Subcutaneous adipose tissue (tissue), 4 donors: Measurements from ENCODE around the gene RGS8. TPM values are rescaled to one million over a fixed set of nuclear protein-coding genes. Genes with fewer than 3 reads are reported as not detected.

Experiments used
- total RNA-seq, 4 donors: library from RNA; depleted of rRNA; stranded (reverse); fragments of >200 nt; gene quantifications; one replicate each; pipeline ENCODE4 v1.1.0, GENCODE V29; 2016
- TF ChIP-seq, protein P1 (sequence below): fragments of 450-650 bp; IDR thresholded peaks from one replicate; pipeline ENCODE4 v1.5.1; 2016; ENCODE audit warnings: low read depth, mild to moderate bottlenecking, control low read depth, antibody characterized with exemption, moderate library complexity

Gene RGS8
- total RNA-seq, 4 donors from 2014 or later = not detected

DNA sequence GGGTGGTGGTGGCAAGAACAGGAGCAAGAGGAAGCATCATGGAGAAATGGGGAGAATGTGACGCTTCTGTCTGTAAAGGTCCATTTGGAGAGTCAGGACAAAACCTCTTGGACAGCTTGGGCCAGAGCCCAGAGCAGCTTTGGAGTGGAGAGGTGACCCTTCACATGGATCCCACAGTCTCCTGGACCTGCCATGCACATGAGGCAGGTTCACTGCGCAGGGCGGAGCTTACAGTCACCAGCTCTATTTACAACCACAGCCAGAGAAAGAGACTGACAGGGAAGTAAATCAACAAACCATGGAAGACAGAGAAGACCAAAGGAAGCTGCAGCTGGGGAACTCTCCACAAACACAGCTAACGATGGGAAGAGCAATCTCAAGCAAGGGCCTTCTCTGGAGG, 828 bp upstream of the RGS8 start:
- TF ChIP-seq, protein P1, sequence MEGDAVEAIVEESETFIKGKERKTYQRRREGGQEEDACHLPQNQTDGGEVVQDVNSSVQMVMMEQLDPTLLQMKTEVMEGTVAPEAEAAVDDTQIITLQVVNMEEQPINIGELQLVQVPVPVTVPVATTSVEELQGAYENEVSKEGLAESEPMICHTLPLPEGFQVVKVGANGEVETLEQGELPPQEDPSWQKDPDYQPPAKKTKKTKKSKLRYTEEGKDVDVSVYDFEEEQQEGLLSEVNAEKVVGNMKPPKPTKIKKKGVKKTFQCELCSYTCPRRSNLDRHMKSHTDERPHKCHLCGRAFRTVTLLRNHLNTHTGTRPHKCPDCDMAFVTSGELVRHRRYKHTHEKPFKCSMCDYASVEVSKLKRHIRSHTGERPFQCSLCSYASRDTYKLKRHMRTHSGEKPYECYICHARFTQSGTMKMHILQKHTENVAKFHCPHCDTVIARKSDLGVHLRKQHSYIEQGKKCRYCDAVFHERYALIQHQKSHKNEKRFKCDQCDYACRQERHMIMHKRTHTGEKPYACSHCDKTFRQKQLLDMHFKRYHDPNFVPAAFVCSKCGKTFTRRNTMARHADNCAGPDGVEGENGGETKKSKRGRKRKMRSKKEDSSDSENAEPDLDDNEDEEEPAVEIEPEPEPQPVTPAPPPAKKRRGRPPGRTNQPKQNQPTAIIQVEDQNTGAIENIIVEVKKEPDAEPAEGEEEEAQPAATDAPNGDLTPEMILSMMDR = no peak

DNA sequence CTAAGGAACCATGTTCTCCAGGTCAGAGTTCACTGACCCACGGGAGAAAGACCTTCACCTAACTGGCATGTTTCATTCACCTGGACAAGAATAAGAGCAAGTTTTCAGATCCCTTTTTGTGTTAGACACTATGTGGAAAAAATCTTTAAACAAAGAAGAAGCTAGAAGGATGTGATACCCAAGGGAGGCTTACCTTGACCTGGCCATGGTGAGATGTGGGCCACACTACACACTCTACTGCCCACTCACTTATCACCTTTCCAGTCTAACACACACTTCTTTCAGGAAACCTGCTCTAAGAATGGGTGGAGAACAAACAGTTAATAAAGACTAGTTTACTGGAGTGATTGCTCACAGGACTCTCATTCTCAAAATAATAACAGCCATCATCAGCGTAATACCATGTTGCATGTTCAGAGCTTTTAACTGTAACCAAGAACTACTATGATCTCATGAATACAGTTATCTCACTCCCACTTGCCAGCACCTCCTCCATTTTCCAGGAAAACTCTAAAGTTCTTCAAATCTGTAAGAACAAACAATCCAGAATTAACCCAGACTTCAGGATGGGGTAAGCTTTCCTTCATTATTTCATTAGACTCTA, 1.4 kb downstream of the RGS8 start:
- TF ChIP-seq, protein P1 = no peak

DNA sequence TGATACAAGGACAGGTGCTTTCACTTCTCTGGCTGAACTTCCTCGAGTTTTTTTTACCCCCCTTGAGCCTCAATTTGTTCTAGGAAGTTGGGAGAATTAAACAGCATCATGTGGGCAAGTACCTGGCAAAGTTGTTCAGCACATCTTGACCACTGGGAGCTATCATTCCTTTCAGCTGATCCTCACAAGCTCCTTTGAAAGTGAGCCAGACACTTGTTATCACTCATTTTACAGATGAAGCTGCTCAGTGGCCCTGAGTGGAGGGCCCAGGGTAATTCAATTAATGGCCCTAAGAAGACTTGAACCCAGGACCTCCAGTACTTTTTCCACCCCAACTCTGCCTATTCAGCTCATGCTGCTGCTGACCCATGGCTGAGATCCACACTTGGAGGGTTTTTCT, 2.0 kb downstream of the RGS8 start:
- TF ChIP-seq, protein P1 = no peak

DNA sequence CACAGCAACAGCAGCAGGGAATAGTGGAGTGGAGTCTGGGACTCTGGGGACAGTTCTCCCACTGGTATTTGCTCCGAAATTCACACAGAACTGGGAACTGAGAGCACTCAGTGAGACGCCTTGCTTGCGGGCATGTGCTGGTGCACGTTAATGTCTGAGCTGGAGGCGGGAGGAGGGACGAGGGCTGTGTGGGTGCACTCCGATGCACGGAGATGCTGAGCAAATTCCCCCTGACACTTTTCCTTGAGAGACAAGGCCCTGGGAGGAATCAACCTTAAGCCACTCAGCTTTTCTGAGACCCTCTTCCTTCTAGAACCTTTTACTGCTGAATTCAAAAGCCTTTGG, 2.8 kb downstream of the RGS8 start:
- TF ChIP-seq, protein P1 = no peak

DNA sequence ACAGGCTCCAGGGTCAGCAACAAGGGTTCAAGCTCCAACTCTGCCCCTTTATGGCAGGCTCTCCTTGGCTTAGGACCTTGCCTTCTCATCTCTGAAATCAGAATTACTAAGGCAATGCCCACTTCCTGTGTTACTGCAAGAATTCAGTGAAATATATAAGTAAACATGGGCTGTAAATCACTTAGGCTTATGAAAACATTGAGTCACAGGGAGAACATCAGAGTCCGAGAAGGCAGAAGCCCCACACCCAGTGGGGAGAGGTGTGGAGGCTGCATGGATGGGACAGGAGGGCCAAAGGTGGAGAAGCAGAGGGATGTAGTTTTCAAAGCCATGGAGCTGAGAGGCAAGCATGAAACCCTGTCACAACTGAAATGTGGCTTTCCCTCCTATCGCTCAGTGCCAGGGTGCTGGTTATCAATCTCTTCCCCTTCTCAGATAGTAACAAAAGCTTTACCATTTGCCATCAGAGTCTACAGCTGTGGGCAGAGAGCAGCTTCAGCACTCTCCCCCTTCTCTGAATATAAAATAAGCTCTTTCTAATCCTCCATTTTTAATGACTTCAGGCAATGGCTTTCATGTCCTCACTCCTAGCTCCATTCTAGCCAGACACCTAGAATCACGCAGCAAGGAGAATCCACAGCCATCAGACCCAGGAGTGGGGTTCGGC, 3.4 kb downstream of the RGS8 start:
- TF ChIP-seq, protein P1 = no peak

DNA sequence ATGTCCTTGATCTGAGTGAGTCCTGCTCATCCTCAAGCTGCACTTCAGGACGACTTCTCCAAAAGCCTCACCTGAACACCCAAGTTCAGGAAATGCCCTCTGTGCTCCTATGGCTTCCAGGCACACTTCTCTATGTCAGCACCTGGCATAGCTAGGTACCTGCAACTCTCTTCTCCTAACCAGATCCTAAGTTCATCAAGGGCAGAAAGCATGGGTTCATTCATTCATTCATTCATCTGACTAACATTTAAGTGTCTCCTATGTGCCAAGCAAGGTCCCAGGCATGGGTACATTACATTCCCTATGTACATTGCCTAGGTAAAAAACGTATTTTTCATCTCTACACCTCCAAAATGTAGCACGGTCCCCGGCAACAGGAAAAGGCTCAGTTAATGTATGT, 4.0 kb downstream of the RGS8 start:
- TF ChIP-seq, protein P1 = no peak

DNA sequence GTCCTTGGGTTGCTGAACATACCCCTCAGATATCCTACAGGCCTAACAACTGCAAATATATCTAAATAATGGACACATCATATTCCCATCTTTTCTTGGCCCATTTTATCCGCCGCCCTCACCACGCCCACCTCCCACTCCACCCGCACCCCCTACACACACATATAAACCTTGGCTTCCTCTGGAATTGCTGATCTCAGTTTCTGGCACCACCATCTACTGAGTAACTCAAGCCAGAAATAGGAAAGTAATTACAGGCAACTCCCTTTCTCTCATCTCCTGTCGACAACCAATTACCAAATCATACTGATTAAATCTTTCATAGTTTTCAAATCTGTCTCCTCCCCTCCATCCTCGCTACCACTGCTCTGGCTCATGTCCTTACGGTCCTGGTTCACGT, 4.7 kb downstream of the RGS8 start:
- TF ChIP-seq, protein P1 = no peak
